ENCODE measurements around the gene PIK3CA. TPM values are rescaled to one million over a fixed set of nuclear protein-coding genes. Genes with fewer than 3 reads are reported as not detected.

PIK3CA gene
- total RNA-seq, 4 donors from 2014 or later = 11.6 to 24.3 (median 18.1) TPM

- H3K36me3 ChIP-seq = no peaks in the 10 kb centered on the region
- peaks cover 0 to 11% of the 10 kb centered on the region in 2 donors for H3K9me3 ChIP-seq
- in situ Hi-C loops (cut with MboI; ENCODE audit: low pct_ligation_motif_present in 1 of 4, low pct_unique_long_range_greater_than_20kb in 1 of 4, low sequenced_read_pairs in 3 of 4) = no loop called here
- intact Hi-C loops (cut with DNase I; ENCODE audit: low total_unique reads) = no loop called here
- no peak overlapping the region for H3K4me3 ChIP-seq
- peak overlapping the region in 1 of 4 donors; percentile 48 for H3K27ac ChIP-seq
- H3K4me1 ChIP-seq = peaks cover under 1 to 26% (median 5%) of the 10 kb centered on the region in 4 donors
- DNase-seq = no peak
- H3K27me3 ChIP-seq = no peaks in the 10 kb centered on the region
- 64 to 80% methylated on average over 1 of the region's 1 CpG for WGBS, 2 donors (ENCODE audit: low coverage in 1 of 2)
- no peak for TF ChIP-seq EP300 (IDR thresholded peaks at IDR 0.05; ENCODE audit: low read depth)
- no peak for TF ChIP-seq POLR2A (IDR thresholded peaks at IDR 0.05)
- TF ChIP-seq POLR2AphosphoS5 (IDR thresholded peaks at IDR 0.05) = no peak
- TF ChIP-seq CTCF (IDR thresholded peaks at IDR 0.05) = no peak
Measured at GRCh38 chr3:179174898-179175297, 26.7 kb downstream of the PIK3CA start.

- intact Hi-C loops (cut with DNase I; ENCODE audit: low total_unique reads) = no loop called here
- peaks cover 5 to 31% (median 7%) of the 10 kb centered on the region in 4 donors for H3K4me1 ChIP-seq
- H3K27ac ChIP-seq = peak overlapping the region in 2 of 4 donors; percentile 7 to 48
- in situ Hi-C loops (cut with MboI; ENCODE audit: low pct_ligation_motif_present in 1 of 4, low pct_unique_long_range_greater_than_20kb in 1 of 4, low sequenced_read_pairs in 3 of 4) = no loop called here
- TF ChIP-seq POLR2A (IDR thresholded peaks at IDR 0.05) (no peak), EP300 (IDR thresholded peaks at IDR 0.05; ENCODE audit: low read depth) (no peak), CTCF (IDR thresholded peaks at IDR 0.05) (no peak), POLR2AphosphoS5 (IDR thresholded peaks at IDR 0.05) (no peak)
- no peaks in the 10 kb centered on the region for H3K27me3 ChIP-seq
- no peak for DNase-seq
- H3K4me3 ChIP-seq = no peak overlapping the region
- peaks cover 0 to 11% of the 10 kb centered on the region in 2 donors for H3K9me3 ChIP-seq
- H3K36me3 ChIP-seq = no peaks in the 10 kb centered on the region
- WGBS, 2 donors (ENCODE audit: low coverage in 1 of 2) = 51 to 74% methylated on average over 3 of the region's 3 CpGs
Measured at GRCh38 chr3:179175358-179175757, 27.2 kb downstream of the PIK3CA start.

- no peak overlapping the region for H3K4me3 ChIP-seq
- TF ChIP-seq EP300 (IDR thresholded peaks at IDR 0.05; ENCODE audit: low read depth) (no peak), CTCF (IDR thresholded peaks at IDR 0.05) (no peak), POLR2AphosphoS5 (IDR thresholded peaks at IDR 0.05) (no peak), POLR2A (IDR thresholded peaks at IDR 0.05) (no peak)
Measured at GRCh38 chr3:179177611-179178010, 29.5 kb downstream of the PIK3CA start.

GRCh38 chr3:179179256-179179655 is 31.1 kb downstream of the PIK3CA start:
- Histone ChIP-seq H3K27me3 (no peaks in the 10 kb centered on the region), H3K36me3 (no peaks in the 10 kb centered on the region), H3K4me3 (no peak overlapping the region), H3K4me1 (peaks cover 10 to 58% (median 26%) of the 10 kb centered on the region in 4 donors), H3K9me3 (no peaks in the 10 kb centered on the region), H3K27ac (peak overlapping the region in 2 of 4 donors; percentile 53 to 54)
- in situ Hi-C loops (cut with MboI; ENCODE audit: low pct_ligation_motif_present in 1 of 4, low pct_unique_long_range_greater_than_20kb in 1 of 4, low sequenced_read_pairs in 3 of 4) = no loop called here
- intact Hi-C loops (cut with DNase I; ENCODE audit: low total_unique reads) = no loop called here
- WGBS, 2 donors (ENCODE audit: low coverage in 1 of 2) = 73 to 81% methylated on average over 2 of the region's 2 CpGs
- DNase-seq = no peak
- TF ChIP-seq POLR2A (IDR thresholded peaks at IDR 0.05) = no peak
- no peak for TF ChIP-seq POLR2AphosphoS5 (IDR thresholded peaks at IDR 0.05)
- no peak for TF ChIP-seq CTCF (IDR thresholded peaks at IDR 0.05)
- no peak for TF ChIP-seq EP300 (IDR thresholded peaks at IDR 0.05; ENCODE audit: low read depth)

More at GRCh38 chr3:179177611-179178010, 29.5 kb downstream of the PIK3CA start:
- intact Hi-C loops (cut with DNase I; ENCODE audit: low total_unique reads) (no loop called here), in situ Hi-C loops (cut with MboI; ENCODE audit: low pct_ligation_motif_present in 1 of 4, low pct_unique_long_range_greater_than_20kb in 1 of 4, low sequenced_read_pairs in 3 of 4) (no loop called here)
- Histone ChIP-seq H3K27ac (no peak overlapping the region), H3K4me1 (peaks cover 10 to 47% (median 23%) of the 10 kb centered on the region in 4 donors), H3K36me3 (no peaks in the 10 kb centered on the region), H3K9me3 (no peaks in the 10 kb centered on the region), H3K27me3 (no peaks in the 10 kb centered on the region)
- DNase-seq = no peak
